C4-2B (cell line): ENCODE data around the gene FARP2.

Source experiments
- CTCF ChIP-seq: fragments of 450-650 bp; conservative IDR thresholded peaks from 2 replicates; pipeline ENCODE4 v1.5.1; 2017; ENCODE audit warnings: mild to moderate bottlenecking
- ZFX ChIP-seq: fragments of 450-650 bp; IDR thresholded peaks from 2 replicates; pipeline ENCODE4 v1.6.1; 2017

GRCh38 chr2:241390301-241391206 lies 34.5 kb downstream of the FARP2 start:
- TF ChIP-seq CTCF (no peak), ZFX (no peak)
